DMS 273 (cell line): ENCODE data around the gene LYPD6B.
A peak's percentile ranks its signal among the peaks of the same experiment; 100 is the strongest.

ENCODE experiments used
- DNase-seq: peaks from one replicate; lab custom pipeline; 2025; ENCODE audit not compliant: unreplicated experiment; lab: John Stamatoyannopoulos, UW

LYPD6B gene

GRCh38 chr2:149009576-149010461 lies 28.7 kb upstream of the LYPD6B start:
- no peak for DNase-seq

- no peak for DNase-seq
Observed at GRCh38 chr2:149012545-149012944, 26.0 kb upstream of the LYPD6B start.

- no peak for DNase-seq
Observed at GRCh38 chr2:149015501-149015900, 23.0 kb upstream of the LYPD6B start.

- no peak for DNase-seq
Observed at GRCh38 chr2:149015926-149016563, 22.5 kb upstream of the LYPD6B start.

DNA sequence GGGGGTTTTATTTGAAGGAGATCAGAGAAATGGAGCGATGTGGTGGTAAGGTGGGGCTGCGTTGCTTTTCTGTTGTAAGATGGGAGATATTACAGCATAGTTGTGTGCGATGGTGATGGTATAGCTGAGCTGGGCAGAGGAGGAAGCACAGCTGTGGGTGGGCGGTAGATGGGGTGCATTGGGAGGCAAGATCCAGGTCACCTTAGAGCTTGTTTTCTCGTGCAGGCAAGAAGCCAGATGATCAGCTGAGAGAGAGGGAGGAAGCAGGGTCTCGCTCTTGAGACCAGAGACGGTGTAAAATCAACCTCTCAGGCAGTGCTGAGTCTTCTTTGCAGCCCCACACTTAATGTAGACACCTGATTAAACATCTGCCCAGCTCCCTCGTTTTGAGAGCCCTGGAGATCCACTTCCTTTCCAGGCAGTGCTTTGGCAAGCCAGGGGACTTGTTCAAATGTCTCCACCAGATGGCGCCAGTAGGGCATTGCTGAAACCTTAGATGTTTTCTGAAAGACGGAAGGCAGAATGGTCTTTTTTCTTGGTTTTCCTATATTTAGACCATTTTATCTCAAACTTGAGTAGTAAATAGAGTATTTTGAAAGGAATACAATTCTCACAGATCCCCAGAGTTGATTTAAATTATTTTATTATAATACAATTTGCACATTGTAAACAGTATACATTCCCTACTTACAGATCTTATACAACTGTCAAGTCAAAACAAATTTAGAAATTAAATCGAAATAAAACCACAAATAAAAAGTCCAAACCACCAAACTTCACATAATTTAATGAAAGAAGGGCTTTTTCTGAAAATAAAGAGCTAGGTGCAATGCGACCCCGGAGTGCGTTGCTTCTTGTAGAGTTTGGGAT lies 21.1 kb upstream of the LYPD6B start:
- peak; percentile 90 for DNase-seq

DNA sequence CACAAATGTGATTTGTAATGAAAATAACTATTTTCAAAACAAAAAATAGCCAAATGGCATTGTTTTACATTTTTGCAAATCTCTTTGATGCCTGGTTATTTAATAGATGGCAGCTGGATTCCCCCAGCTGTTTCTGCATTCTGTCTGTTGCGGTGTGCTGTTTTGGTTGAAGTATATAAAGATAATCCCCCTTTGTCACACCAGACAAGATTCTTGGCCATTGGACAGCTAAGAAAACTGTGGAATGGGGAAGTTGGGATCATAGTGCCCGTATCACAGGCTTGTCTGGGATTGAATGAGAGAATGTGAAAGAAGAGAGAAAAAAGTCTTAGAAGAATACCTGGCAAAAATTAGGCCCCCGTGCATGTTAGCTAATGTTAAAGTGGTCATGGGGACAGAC lies 19.5 kb upstream of the LYPD6B start:
- DNase-seq: no peak

- peak; percentile 24 for DNase-seq
Observed at GRCh38 chr2:149019768-149020167, 18.7 kb upstream of the LYPD6B start.

DNA sequence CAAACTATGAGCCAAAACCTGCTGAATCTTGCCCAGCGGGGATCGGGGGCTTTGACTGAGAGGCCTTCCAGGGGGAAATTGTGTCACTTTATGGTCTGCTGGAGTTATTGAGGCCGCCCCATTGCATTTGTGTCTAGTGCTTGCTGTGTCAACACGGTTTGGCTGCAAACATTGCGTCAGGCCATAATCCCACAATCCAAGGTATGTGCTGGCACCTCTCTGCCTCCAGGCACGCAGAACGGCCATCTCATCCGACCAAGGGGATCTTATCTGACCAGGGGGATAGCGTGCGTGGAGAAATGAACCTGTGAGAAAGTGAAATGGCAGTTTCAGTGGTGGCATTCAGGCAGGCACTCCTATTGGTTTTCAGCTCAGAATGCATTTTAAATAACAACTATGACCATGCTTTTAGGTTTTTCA lies 18.1 kb upstream of the LYPD6B start:
- DNase-seq: no peak

GRCh38 chr2:149021271-149021719 lies 17.2 kb upstream of the LYPD6B start:
- DNase-seq: no peak

- DNase-seq: no peak
Observed at GRCh38 chr2:149021761-149022160, 16.7 kb upstream of the LYPD6B start.

GRCh38 chr2:149023091-149023490 lies 15.4 kb upstream of the LYPD6B start:
- no peak for DNase-seq

DNA sequence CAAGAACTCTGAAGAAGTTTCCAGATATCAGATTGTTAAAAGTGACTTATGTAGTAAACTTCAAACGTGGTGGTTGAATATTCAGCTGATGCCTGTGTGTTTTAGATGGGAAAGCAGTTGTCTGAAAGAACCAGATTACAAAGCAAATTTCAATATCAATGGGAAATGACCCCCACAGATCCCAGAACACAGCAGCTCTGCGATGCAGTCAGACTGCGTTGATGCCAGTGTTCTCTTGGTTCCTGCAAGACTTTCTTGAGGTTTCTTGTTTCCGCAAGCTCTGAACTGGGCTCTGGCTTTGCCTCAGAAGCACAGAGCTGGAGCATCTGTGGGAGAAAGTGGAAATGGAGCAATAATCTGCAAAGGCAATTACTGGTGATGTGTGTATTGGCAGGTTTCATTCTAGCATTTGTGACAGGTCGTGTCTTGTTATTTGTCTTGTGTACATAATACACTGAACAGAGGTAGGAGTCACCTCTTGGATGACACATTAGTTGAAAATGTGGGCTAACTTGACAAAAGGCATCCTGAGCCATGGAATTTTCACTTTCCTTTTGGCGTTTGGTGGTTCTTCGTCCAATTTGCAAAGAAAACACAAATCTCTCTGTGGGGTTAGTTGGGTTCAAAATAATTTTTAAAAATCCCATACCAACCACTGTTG lies 10.8 kb upstream of the LYPD6B start:
- no peak for DNase-seq

DNA sequence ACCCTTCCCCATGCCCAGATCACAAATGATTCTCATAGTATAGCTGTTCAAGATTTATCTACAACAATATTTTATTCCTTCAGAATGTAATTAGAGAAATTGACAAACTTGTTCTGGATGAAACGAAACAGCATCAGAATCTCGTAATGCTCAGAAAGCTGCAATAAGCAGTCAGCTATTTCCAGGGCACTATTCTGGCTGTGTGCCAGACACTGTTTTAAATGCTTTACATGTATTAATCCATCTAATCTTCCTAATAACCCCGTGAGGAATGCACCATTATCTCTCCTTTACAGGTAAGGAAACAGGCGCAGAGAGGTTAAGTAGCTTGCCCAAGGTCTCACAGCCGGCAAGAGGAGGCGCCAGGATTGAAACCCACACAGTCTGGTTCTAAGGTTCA lies 10.1 kb upstream of the LYPD6B start:
- DNase-seq: peak; percentile 29

GRCh38 chr2:149028891-149029290 lies 9.6 kb upstream of the LYPD6B start:
- no peak for DNase-seq

DNA sequence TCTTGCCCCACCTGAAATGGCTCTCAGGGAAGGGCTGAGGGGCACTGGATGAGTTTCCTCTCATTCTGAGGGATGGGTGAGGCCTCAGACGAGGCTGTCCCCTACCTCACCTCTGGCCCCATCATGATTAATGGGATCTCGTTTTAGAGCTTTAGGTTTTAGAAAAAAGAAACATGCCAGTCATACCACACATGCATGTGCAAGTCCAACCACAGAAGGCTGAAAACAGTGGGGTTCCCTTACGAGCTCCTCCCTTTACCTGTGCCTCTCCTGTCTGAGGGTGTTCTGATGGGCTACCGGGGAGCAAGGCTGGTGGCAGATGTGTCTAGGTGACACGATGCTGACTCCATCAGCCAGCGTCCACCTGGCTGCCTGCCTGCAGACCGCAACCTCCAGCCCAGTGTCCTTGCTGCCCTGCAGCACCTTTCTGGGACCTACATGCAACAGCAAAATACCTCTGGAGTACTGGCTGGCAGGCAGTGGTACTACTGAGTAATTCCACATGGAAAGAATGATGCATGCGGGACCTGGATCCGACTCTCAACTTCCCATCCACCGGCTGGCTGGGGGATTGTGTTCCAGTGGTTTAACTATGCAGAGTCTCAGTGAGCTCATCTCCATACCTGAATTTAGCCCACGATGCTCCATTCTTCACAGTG lies 9.1 kb upstream of the LYPD6B start:
- no peak for DNase-seq

- DNase-seq: no peak
Observed at GRCh38 chr2:149031396-149031795, 7.1 kb upstream of the LYPD6B start.

- no peak for DNase-seq
Observed at GRCh38 chr2:149033716-149034115, 4.8 kb upstream of the LYPD6B start.

GRCh38 chr2:149034406-149034805 lies 4.1 kb upstream of the LYPD6B start:
- DNase-seq: no peak

DNA sequence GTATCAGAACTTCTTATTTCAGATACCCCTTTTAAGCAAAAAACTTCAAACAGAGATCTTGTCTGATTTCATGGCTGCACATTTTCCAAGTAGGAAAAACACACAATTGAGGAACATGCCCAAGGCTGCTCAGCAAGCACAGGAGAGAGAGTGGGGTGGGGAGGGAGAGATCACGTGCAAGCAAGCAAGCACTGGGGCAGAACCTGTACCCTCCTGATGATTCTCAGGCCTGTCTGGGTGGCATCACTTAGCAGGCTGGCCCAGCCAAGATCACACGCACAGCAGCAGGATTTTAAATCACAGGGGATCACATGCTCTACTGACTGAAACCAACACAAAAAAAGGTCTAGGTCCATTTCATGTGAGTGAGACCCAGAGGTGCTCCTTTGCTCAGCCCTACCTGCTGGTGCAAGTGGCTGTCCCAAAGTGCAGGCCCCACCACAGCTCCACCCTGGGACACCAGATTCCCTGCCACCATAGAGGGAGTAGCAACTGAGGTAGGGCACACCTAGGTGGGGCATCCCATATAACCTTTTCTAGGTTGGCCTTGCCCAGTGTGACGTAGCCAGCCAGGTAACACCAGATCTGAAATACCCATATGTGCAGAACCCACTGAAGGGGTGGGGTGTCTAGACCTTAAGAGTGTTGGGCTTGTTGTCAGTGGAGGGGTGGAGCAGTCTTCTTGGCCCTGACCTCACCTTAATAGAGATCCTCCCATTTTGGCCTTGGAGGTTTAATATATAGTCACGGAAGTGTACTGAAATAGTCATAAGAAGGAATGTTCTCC lies 1.8 kb upstream of the LYPD6B start:
- no peak for DNase-seq

GRCh38 chr2:149037851-149038250 lies 648 bp upstream of the LYPD6B start:
- peak; percentile 37 for DNase-seq
